Spinal cord (tissue), 10 donors: ENCODE data around the gene RAB3B. TPM values are rescaled to one million over a fixed set of nuclear protein-coding genes. Genes with fewer than 3 reads are reported as not detected.
A peak's percentile ranks its signal among the peaks of the same experiment; 100 is the strongest.
"Not testable (repeated sequence)": the region's sequence is repeated elsewhere in the genome, so short reads cannot be mapped to it uniquely, and the experiment has no call there.

Experiments used
- DNase-seq, 6 donors: peaks; one replicate each; pipeline versions ENCODE4 v3.0.0 to v3.0.0-alpha.2; 2013 to 2015; ENCODE audit warnings: low spot score in 6 of 6, low read depth in 4 of 6
- H3K27ac ChIP-seq: one replicate; pipeline ENCODE4 v1.5.1; 2013; ENCODE audit warnings: low read depth, low read length, control low read depth
- H3K27me3 ChIP-seq: one replicate; pipeline ENCODE4 v1.6.1; 2013; ENCODE audit warnings: low read length; ENCODE audit not compliant: control insufficient read depth, insufficient read depth
- H3K36me3 ChIP-seq: one replicate; pipeline ENCODE4 v1.6.1; 2013; ENCODE audit warnings: low read length; ENCODE audit not compliant: control insufficient read depth, insufficient read depth
- H3K4me1 ChIP-seq: one replicate; pipeline ENCODE4 v1.6.1; 2013; ENCODE audit warnings: low read length; ENCODE audit not compliant: control insufficient read depth, insufficient read depth
- H3K4me3 ChIP-seq: one replicate; pipeline ENCODE4 v1.5.1; 2013; ENCODE audit warnings: low read depth, low read length, control low read depth
- H3K9me3 ChIP-seq: one replicate; pipeline ENCODE4 v1.6.1; 2013; ENCODE audit warnings: low read length; ENCODE audit not compliant: control insufficient read depth, insufficient read depth
- WGBS: methylation state at CpG from one replicate; pipeline ENCODE4 v1.1.5; 2013; ENCODE audit warnings: missing lambda C conversion rate; ENCODE audit not compliant: insufficient coverage; 5-methylcytosine and 5-hydroxymethylcytosine counted together
- polyA plus RNA-seq, 2 donors: library from polyadenylated mRNA; unstranded; fragments of 120-200 nt; gene quantifications; one replicate each; pipeline ENCODE4 v1.2.1, GENCODE V29; 2013; ENCODE audit not compliant: insufficient read length in 2 of 2
- total RNA-seq, 2 donors: library from RNA; depleted of rRNA in 1 of 2; stranded (reverse); fragments of 120-200 nt in 1 of 2; fragments of >200 nt in 1 of 2; gene quantifications; one replicate each; pipeline versions ENCODE4 v1.2.3 to v1.2.4, GENCODE V29; 2013 to 2014
- donor health status: healthy.

The RAB3B gene
- total and polyA plus RNA-seq, 4 donors: 9.5 to 38.8 (median 34.0) TPM

DNA sequence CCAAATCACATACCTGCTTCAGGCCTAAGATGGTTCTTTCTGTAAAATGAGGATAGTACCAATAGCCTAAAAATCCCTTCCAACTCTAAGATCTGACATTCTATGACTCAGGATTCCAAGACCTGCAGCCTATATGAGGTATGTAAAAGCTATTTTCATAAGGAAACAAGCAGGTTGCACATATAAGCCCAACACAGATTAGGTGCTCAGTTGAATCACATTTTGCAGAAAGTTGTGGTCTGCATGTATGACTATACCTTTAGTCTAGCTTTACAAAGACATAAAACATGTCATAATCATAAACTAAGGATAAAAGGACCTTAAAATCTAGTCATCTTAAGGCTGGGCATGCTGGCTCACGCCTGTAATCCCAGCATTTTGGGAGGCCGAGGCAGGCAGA, 35.8 kb upstream of the RAB3B start:
- H3K9me3 ChIP-seq: no peaks in the 10 kb centered on the region
- no peak for DNase-seq
- H3K27ac ChIP-seq: no peak overlapping the region
- H3K4me1 ChIP-seq: peaks cover under 1% of the 10 kb centered on the region
- no peaks in the 10 kb centered on the region for H3K27me3 ChIP-seq
- no peak overlapping the region for H3K4me3 ChIP-seq
- peaks cover 28% of the 10 kb centered on the region for H3K36me3 ChIP-seq
- WGBS: 100% methylated on average over 2 of the region's 2 CpGs

DNA sequence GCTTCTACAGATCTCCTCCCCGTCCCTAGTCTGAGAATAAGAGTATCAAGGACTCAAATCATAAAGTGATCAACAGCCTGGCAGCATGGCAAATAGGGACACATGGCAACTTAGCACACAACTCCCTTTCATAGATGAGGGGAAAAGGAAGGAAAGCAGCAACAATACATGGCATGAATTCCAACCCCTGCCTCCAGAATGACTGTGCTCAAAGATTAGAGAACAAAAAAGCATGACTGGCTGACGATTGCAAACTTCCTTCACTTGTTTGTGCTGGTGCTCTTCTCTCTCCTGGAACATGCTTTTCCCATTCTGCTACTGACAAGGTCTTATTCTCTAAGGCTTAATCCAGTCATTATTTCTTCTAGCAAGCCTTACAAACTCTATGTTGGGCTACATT, 31.6 kb upstream of the RAB3B start:
- 83% methylated on average over 1 of the region's 2 CpGs for WGBS
- Histone ChIP-seq H3K4me3 (no peak overlapping the region), H3K27ac (no peak overlapping the region), H3K36me3 (peaks cover 28% of the 10 kb centered on the region), H3K4me1 (no peaks in the 10 kb centered on the region), H3K9me3 (no peaks in the 10 kb centered on the region), H3K27me3 (no peaks in the 10 kb centered on the region)
- DNase-seq: no peak

DNA sequence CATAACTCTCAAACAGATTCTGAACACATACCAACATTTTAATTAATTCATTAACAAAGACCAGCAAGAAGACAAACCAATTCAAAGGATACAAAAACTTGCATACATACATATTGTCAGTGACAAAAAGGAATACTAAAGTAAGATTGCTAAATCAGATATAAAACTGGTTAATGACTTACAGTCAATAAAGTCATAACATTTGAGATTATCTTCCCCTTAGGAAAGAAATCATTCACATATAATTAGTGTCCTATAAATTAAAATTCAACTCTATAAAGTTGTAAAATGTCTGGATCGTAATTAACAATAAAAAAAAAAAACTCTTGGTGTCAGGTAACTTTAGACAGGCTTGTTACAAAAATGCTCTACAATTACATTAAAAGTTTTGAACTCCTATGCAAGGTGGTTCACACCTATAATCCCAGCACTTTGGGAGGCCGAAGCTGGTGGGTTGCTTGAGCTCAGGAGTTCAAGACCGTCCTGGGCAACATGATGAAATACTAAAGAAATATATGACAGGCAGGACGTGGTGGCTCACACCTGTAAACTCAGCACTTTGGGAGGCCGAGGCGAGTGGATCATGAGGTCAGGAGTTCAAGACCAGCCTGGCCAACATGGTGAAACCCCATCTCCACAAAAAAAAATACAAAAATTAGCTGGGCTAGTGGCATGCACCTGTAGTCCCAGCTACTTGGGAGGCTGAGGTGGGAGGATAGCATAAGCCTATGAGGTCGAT, 17.7 kb upstream of the RAB3B start:
- H3K36me3 ChIP-seq: no peaks in the 10 kb centered on the region
- H3K4me1 ChIP-seq: no peaks in the 10 kb centered on the region
- no peak overlapping the region for H3K4me3 ChIP-seq
- no peaks in the 10 kb centered on the region for H3K9me3 ChIP-seq
- peaks cover 4% of the 10 kb centered on the region for H3K27me3 ChIP-seq
- WGBS: 100% methylated on average over 2 of the region's 7 CpGs
- H3K27ac ChIP-seq: no peak overlapping the region
- DNase-seq: no peak

DNA sequence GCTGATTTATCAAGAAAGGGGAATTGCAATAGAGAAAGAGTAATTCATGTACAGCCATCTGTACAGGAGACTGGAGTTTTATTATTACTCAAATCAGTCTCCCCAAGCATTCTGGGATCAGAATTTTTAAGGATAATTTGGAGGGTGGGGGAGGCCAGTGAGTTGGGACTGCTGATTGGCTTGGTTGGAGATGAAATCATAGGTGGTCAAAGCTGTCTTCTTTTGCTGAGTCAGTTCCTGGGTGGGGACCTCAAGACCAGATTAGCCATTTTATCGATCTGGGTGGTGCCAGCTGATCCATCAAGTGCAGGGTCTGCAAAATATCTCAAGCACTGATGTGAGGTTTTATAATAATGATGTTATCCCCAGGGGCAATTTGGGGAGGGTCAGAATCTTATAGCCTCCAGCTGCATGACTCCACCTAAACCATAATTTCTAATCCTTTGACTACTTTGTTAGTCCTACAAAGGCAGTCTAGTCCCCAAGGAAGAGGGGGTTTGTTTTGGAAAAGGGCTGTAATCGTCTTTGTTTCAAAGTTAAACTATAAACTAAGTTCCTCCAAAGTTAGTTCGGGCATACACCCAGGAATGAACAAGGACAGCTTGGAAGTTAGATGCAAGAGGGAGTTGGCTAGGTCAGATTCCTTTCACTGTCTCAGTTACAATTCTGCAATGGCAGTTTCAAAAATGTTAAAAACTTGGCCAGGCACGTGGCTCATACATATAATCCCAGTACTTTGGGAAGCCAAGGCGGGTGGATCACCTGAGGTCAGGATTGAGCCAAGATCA, 16.9 kb upstream of the RAB3B start:
- no peak overlapping the region for H3K27ac ChIP-seq
- WGBS: 69% methylated on average over 3 of the region's 5 CpGs
- peak in 1 of 6 donors; percentile 8 for DNase-seq

DNA sequence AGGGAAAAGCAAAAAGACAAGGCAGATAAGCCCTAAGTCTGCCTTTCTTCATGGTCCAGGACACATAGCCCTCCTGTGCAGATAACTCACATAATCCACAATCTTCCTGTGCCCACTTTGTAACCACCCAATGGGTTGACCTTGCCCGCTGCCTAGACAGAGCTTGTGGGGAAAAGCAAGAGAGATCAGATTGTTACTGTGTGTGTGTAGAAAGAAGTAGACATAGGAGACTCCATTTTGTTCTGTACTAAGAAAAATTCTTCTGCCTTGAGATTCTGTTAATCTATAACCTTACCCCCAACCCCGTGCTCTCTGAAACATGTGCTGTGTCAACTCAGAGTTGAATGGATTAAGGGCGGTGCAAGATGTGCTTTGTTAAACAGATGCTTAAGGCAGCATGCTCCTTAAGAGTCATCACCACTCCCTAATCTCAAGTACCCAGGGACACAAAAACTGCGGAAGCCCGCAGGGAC, 15.6 kb upstream of the RAB3B start:
- not testable (repeated sequence) for H3K4me1 ChIP-seq, DNase-seq, H3K4me3 ChIP-seq, H3K36me3 ChIP-seq, H3K9me3 ChIP-seq, H3K27ac ChIP-seq, H3K27me3 ChIP-seq
- WGBS: no CpG with 5 or more reads among the region's 5 CpGs

More for the DNA sequence above, 16.9 kb upstream of the RAB3B start:
- Histone ChIP-seq H3K4me3 (no peak overlapping the region), H3K27me3 (peaks cover 4% of the 10 kb centered on the region), H3K9me3 (no peaks in the 10 kb centered on the region), H3K4me1 (no peaks in the 10 kb centered on the region), H3K36me3 (no peaks in the 10 kb centered on the region)

DNA sequence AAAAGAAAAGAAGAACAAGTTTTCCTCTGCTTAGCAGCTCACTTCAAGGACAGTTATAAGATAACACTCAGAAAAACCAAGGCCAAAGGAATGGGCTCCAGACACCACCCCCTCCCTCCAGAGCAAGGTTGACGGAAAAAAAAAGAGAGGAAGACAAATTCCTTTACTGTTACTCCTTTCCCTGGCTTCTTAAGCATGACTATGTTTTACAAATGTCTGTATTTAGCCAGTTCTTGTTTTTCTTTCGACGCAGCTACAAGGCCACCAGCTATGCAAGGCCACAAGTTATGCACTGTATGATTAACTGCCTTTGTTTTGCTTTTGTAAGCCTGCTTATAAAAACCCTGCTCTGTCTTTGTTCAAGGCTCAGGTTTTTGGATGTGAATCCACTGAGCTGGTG, 15.0 kb upstream of the RAB3B start:
- H3K9me3 ChIP-seq, H3K27me3 ChIP-seq, H3K36me3 ChIP-seq, H3K4me3 ChIP-seq, DNase-seq, H3K27ac ChIP-seq, H3K4me1 ChIP-seq: not testable (repeated sequence)
- no CpG with 5 or more reads among the region's 3 CpGs for WGBS

DNA sequence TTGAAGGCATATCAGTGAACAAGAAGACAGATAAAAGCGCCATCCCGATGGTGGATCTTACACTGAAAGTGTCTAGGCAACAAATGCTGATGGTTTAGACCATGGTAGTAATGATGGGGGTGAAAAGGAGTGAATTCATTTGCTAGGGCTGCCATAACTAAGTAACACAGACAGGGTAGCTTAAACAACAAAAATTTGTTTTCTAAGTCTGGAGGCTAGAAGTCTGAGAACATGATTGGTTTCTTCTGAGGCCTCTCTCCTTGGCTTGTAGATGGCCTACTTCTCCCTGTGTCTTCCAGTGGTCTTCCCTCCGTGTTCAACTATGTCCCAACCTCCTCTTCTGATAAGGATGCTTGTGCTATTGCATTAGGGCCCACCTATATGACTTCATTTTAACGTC, 13.4 kb upstream of the RAB3B start:
- no peak for DNase-seq
- WGBS: 67% methylated on average over 1 of the region's 4 CpGs
- no peaks in the 10 kb centered on the region for H3K36me3 ChIP-seq

DNA sequence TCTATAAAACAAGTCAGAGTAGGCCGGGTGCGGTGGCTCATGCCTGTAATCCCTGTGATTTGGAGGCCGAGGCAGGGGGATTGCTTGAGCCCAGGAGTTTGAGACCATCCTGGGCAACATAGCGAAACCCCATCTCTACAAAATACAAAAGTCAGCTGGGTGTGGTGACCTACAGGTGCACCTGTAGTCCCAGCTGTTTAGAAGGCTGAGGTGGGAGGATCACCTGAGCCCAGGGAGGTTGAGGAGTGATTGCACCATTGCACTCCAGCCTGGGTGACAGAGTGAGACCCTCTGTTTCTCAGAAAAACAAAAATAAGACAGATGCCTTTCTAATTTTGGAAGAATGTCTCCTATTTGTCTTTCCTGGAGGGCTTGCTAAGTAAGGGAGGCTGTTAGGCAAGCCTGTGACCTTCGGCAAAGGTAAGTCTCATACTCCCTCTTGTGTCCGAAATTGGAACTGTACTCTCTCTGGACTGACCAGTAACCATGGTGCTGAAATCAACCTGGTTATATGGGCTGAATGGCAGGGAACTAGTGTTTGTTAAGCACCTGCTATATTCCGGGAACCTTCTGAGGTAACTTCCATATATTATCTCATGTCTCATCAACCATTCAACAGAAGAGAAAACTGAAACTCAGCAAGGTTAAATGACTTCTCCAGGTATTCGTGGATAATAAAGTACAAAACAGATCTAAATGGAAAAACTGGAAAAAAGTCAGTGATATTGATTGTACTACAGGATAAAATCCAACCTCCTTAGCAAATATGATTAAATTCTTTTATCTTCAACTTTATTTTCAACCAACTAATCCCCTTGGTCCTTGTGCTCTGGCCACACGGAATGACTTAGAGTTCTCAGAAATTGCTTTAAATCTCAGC, 11.8 kb upstream of the RAB3B start:
- Histone ChIP-seq H3K27me3 (peaks cover 4% of the 10 kb centered on the region), H3K27ac (no peak overlapping the region), H3K9me3 (no peaks in the 10 kb centered on the region), H3K36me3 (no peaks in the 10 kb centered on the region), H3K4me3 (no peak overlapping the region), H3K4me1 (no peaks in the 10 kb centered on the region)
- peak; percentile 73 to 96 (median 80) for DNase-seq
- 89% methylated on average over 3 of the region's 9 CpGs for WGBS

More for the DNA sequence above, 13.4 kb upstream of the RAB3B start:
- H3K9me3 ChIP-seq: no peaks in the 10 kb centered on the region
- H3K27ac ChIP-seq: no peak overlapping the region
- H3K4me3 ChIP-seq: no peak overlapping the region
- H3K27me3 ChIP-seq: peaks cover 4% of the 10 kb centered on the region
- no peaks in the 10 kb centered on the region for H3K4me1 ChIP-seq

DNA sequence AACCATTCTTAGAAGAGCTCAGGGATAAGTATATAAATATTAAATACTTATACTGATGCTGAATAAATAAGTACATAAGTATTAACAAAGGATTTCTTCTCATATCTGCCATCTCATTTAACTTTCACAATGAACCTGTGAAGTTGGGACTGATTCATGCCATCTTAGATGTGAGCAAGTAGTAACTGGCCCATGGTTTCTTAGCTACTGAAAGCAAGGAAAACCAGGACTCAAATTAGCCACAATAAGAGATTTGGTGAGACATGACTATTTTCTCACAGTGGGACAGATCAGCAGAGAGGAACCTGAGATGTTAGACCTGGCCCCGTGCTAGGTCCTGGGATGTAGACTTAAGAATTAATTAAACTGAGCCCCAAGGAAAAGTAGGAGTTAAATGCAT, 8.2 kb upstream of the RAB3B start:
- H3K4me3 ChIP-seq: no peak overlapping the region
- no peaks in the 10 kb centered on the region for H3K36me3 ChIP-seq
- no peaks in the 10 kb centered on the region for H3K9me3 ChIP-seq
- no peak overlapping the region for H3K27ac ChIP-seq
- no peaks in the 10 kb centered on the region for H3K4me1 ChIP-seq
- no peaks in the 10 kb centered on the region for H3K27me3 ChIP-seq
- no peak for DNase-seq
- WGBS: 100% methylated on average over 1 of the region's 1 CpG
